GM12801 (cell line): ENCODE data around the gene PPP1R3E.

Experiments used
- TF ChIP-seq, protein P1 (sequence below): IDR thresholded peaks from one replicate; pipeline ENCODE4 v1.5.1; 2011; ENCODE audit warnings: control low read depth; ENCODE audit not compliant: insufficient read length; ENCODE audit errors: extremely low read depth

PPP1R3E gene, protein sequence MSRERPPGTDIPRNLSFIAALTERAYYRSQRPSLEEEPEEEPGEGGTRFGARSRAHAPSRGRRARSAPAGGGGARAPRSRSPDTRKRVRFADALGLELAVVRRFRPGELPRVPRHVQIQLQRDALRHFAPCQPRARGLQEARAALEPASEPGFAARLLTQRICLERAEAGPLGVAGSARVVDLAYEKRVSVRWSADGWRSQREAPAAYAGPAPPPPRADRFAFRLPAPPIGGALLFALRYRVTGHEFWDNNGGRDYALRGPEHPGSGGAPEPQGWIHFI

DNA sequence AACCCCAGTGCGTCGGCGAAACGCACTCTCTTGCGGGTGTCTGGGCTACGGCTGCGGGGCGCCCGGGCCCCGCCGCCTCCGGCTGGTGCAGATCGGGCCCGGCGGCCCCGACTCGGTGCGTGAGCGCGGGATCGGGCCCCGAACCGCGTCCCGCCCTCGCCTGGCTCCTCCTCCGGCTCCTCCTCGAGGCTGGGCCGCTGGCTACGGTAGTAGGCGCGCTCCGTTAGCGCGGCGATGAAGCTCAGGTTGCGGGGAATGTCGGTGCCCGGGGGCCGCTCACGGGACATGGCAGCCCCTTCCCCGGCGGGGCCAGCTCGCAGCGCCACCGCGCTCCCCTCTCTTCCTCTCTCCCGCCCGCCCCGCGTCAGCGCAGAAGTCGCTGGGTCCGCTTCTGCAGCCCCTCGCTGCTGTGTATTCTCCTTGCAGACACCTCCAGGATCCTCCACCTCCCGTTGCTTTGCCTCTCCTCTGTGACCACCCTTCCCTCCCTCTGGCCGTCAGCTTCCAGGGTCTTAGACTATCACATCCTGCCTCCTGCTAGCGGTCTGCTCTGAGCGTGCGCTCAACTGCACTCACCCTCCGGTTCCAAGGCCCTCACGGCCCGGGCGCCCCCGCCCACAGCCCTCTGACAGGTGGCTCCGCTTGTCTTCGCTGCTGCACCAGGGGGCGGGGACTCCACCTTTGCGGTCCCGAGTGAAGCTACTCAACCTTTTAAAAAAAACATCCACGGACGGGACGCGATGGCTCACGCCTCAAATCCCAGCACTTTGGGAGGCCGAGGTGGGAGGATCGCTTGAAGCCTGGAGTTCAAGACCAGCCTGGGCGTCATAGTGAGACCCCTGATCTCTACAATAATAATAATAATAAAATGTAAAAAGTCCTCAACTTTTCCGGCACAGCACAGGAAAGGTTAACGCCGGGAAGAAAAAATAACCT lies at the start of gene PPP1R3E:
TSS of gene PPP1R3E (minus strand) at position 570 of the 936 bp plus-strand sequence. CDS start at position 287, 283 bp downstream.
- TF ChIP-seq, protein P1, sequence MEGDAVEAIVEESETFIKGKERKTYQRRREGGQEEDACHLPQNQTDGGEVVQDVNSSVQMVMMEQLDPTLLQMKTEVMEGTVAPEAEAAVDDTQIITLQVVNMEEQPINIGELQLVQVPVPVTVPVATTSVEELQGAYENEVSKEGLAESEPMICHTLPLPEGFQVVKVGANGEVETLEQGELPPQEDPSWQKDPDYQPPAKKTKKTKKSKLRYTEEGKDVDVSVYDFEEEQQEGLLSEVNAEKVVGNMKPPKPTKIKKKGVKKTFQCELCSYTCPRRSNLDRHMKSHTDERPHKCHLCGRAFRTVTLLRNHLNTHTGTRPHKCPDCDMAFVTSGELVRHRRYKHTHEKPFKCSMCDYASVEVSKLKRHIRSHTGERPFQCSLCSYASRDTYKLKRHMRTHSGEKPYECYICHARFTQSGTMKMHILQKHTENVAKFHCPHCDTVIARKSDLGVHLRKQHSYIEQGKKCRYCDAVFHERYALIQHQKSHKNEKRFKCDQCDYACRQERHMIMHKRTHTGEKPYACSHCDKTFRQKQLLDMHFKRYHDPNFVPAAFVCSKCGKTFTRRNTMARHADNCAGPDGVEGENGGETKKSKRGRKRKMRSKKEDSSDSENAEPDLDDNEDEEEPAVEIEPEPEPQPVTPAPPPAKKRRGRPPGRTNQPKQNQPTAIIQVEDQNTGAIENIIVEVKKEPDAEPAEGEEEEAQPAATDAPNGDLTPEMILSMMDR = no peak

DNA sequence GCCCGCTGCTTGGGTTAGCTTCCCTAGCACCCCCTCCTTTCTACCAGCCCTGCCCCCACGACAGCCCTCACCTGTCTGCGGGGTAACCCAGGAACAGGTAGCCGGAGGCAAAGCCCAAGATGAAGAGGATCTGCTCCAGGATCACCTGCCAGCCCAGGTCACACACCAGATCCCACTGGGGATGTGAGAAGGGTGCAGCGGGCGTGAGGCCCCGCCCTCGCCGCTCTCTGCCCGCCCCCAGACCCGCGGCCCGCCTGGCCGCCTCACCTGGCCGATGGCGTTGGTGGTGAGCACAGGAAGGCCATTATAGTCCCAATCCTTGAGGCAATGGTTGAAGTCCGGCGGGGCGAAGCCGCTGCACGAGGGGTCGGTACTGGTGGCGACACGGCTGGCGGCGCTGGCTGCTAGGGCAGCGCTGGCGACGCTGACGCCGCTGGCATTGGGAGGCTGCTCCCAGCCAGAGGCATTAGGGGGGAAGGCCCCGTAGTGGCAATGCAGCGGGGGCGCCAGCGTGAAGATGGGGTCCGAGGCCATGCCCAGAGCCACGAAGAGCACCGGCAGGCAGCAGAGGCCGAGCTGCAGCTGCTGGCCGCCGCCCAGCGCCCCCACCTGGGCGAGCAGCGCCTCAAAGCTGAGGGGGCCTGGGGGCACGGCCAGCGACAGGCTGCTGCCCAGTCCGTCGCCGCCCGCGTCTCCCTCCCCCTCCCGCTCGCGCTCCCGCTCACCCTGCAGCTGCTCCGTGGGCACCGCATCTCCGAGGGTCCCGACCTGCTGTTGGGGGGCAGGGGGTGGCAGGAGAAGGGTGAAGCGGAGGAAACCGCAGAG lies 49.2 kb upstream of the PPP1R3E start:
- TF ChIP-seq, protein P1 = no peak

DNA sequence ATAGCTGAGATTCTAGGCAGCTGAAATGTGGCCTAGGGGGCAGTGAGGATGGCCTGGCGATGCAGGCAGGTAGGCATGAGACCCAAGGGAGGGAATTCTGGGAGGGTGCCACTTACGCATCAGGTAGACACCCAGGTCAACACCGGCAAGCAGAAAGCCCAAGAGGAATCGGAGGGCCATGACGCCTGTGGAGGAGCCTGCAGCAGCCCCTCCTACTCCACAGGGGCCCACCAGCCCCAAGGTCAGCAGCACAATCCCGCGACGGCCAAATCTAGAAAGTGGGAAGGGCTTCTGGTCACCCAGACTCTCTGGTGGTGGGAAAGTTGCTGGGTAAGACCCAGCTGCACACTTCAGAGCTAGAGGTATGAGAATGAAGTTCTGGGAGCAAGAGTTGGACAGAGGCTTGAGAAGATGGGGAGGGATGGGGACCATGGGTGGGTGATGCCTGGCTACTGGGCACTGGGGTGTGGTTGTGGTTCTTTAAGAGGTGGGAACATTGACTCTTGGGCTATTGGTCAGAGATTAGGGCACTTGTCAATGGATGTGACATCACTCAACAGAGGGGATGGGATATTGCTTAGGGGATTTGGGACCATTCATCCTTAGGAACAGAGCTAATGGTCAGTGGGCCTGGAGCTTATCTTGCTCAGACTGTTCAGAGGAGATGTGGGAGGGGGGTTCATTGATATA lies 46.6 kb upstream of the PPP1R3E start:
- TF ChIP-seq, protein P1 = no peak

DNA sequence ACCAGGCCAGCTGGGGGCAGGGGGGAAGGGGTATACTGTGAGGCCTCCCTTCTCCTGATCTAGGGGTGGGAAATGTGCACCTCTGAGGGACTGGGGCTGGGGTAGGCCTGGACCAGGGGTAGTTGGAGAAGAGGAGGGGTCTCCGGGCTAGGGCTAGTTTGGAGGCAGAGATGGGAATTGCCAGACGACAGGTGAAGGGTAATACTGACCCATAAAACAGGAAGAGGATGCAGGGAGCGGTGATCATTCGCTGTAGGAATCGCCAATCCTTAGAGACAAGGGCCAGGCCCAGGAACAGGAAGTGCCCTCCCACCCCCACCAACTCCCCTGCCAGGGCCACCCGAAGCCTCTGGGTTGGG lies 45.6 kb upstream of the PPP1R3E start:
- TF ChIP-seq, protein P1 = no peak

DNA sequence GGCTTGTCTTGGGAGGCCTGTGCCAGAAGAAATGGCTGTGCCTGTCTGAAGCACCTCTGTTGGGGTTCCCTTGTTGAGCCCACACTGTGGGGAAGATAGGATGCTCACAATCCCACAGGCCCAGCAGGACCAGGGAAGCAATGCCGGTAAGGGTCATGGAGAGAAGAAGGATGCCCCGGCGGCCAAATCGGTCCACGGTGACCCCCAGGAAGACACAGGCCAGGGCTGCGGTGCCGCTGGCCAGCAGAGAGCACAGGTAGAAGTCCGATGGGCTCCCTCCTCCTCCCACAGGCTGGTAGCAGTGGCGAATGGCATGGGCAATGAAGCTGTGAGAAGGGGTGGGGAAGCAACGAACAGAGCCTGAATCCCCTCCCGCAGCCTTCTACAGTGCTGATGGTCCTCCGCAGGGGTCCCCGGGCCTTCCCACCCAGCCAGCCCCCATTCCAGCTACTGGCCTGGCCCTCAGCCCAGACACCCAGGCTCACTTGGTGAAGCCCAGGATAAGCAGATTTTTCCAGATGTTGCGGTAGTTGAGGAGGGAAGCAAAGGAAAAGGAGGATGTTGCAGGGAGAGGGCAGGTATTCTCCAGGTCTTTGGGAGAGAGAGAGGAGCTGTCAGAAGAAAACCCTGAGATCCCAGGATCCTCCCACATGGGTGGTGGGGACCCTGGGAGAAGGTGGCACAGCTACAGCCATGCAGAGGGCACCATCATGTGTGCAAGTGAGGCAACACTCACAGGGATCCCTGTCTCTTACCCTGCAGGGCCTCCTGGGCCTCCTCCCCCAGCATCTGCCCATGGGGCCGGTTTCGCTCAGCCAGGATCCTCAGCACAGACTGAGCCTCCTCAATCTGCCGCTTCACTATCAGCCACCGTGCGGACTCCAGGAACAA lies 45.0 kb upstream of the PPP1R3E start:
- TF ChIP-seq, protein P1 = no peak

DNA sequence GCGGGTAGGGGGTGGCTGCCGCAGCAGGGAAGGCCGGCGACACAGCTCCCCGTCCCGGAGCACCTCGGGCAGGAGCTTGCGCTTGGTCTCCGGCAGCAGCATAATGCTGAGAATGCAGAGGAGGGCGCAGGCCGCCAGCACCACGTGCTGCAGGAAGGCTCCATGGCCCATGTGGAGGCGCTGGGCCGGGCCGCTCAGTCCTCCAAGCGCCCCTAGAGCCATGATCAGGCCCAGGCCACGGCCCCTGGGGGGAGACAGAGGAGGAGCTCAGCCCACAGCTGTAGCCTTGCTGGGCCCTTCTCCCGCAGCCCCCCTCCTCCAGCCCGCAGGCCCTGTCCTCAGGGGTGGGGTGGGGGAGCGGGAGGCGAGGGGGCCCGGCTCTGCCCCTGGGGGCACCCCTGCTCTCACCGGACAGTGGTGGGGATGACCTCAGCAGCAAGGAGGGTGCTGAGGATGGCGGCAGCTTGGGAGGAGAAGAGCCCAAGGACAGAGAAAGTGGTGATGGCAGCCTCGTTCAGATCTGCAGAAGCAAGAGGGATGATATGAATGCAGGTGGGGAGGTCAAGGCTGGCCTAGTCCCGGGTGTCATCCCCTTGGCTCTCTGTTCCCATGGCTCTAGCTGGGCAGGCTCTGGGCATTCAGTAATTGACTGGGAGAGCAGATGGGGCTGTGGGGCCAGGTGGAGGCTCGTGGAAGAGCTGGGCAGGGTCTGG lies 44.2 kb upstream of the PPP1R3E start:
- TF ChIP-seq, protein P1 = no peak
